Osteocyte (in vitro differentiated cells): ENCODE data around the gene SH3BGRL2. TPM values are rescaled to one million over a fixed set of nuclear protein-coding genes. Genes with fewer than 3 reads are reported as not detected.

Source experiments
- DNase-seq: peaks from one replicate; pipeline ENCODE4 v3.0.0; 2021; ENCODE audit warnings: mixed read lengths; ENCODE audit not compliant: unreplicated experiment; ENCODE audit errors: extremely low spot score
- H3K27ac Mint-ChIP-seq: one replicate; pipeline ENCODE4 v1.8.0; 2021; ENCODE audit warnings: mild to moderate bottlenecking, mixed read lengths; ENCODE audit not compliant: unreplicated experiment
- H3K27me3 Mint-ChIP-seq: one replicate; pipeline ENCODE4 v1.8.0; 2021; ENCODE audit warnings: mixed read lengths; ENCODE audit not compliant: unreplicated experiment
- H3K36me3 Mint-ChIP-seq: one replicate; pipeline ENCODE4 v1.8.0; 2021; ENCODE audit warnings: mixed read lengths; ENCODE audit not compliant: unreplicated experiment
- H3K4me1 Mint-ChIP-seq: one replicate; pipeline ENCODE4 v1.8.0; 2021; ENCODE audit warnings: mixed read lengths; ENCODE audit not compliant: unreplicated experiment
- H3K4me3 Mint-ChIP-seq: one replicate; pipeline ENCODE4 v1.8.0; 2021; ENCODE audit warnings: mild to moderate bottlenecking, moderate library complexity, mixed read lengths; ENCODE audit not compliant: unreplicated experiment
- H3K9me3 Mint-ChIP-seq: one replicate; pipeline ENCODE4 v1.8.0; 2021; ENCODE audit warnings: mixed read lengths; ENCODE audit not compliant: unreplicated experiment
- CTCF ChIP-seq: fragments of 200-600 bp; sonication (generic); IDR thresholded peaks from 2 replicates; pipeline ENCODE4 v1.5.0; 2021; ENCODE audit warnings: antibody characterized with exemption, mild to moderate bottlenecking, moderate library complexity
- total RNA-seq: library from RNA; stranded (reverse); gene quantifications from 2 replicates; pipeline ENCODE4 v1.2.1, GENCODE V29; 2021

The SH3BGRL2 gene
- total RNA-seq, 1 donor from 2014 or later, result 1.9 TPM

GRCh38 chr6:79684876-79685275 lies 53.7 kb downstream of the SH3BGRL2 start:
- no peak for TF ChIP-seq CTCF
- H3K4me3 Mint-ChIP-seq, result no peak overlapping the region
- peaks cover 3% of the 10 kb centered on the region for H3K27me3 Mint-ChIP-seq
- no peaks in the 10 kb centered on the region for H3K4me1 Mint-ChIP-seq
- no peaks in the 10 kb centered on the region for H3K36me3 Mint-ChIP-seq
- no peaks in the 10 kb centered on the region for H3K9me3 Mint-ChIP-seq
- H3K27ac Mint-ChIP-seq, result no peak overlapping the region
- DNase-seq, result no peak

GRCh38 chr6:79686707-79687309 lies 55.7 kb downstream of the SH3BGRL2 start:
- Mint-ChIP-seq H3K4me1 (no peaks in the 10 kb centered on the region), H3K27ac (no peak overlapping the region), H3K4me3 (no peak overlapping the region), H3K9me3 (no peaks in the 10 kb centered on the region), H3K27me3 (peaks cover 3% of the 10 kb centered on the region), H3K36me3 (no peaks in the 10 kb centered on the region)
- no peak for TF ChIP-seq CTCF
- DNase-seq, result no peak

GRCh38 chr6:79687759-79688158 lies 56.6 kb downstream of the SH3BGRL2 start:
- TF ChIP-seq CTCF, result no peak

GRCh38 chr6:79694156-79694555 lies 63.0 kb downstream of the SH3BGRL2 start:
- DNase-seq, result no peak
- no peaks in the 10 kb centered on the region for H3K9me3 Mint-ChIP-seq
- H3K36me3 Mint-ChIP-seq, result no peaks in the 10 kb centered on the region
- H3K4me1 Mint-ChIP-seq, result no peaks in the 10 kb centered on the region
- no peak overlapping the region for H3K27ac Mint-ChIP-seq
- TF ChIP-seq CTCF, result no peak
- H3K4me3 Mint-ChIP-seq, result no peak overlapping the region
- H3K27me3 Mint-ChIP-seq, result no peaks in the 10 kb centered on the region

More at GRCh38 chr6:79687759-79688158, 56.6 kb downstream of the SH3BGRL2 start:
- Mint-ChIP-seq H3K27ac (no peak overlapping the region), H3K36me3 (no peaks in the 10 kb centered on the region), H3K4me3 (no peak overlapping the region), H3K9me3 (no peaks in the 10 kb centered on the region), H3K4me1 (no peaks in the 10 kb centered on the region), H3K27me3 (peaks cover 3% of the 10 kb centered on the region)
- no peak for DNase-seq

- H3K4me1 Mint-ChIP-seq, result no peaks in the 10 kb centered on the region
- H3K27ac Mint-ChIP-seq, result no peak overlapping the region
- no peaks in the 10 kb centered on the region for H3K27me3 Mint-ChIP-seq
- H3K4me3 Mint-ChIP-seq, result no peak overlapping the region
- DNase-seq, result no peak
- H3K36me3 Mint-ChIP-seq, result no peaks in the 10 kb centered on the region
- peak; percentile 13 for TF ChIP-seq CTCF
- no peaks in the 10 kb centered on the region for H3K9me3 Mint-ChIP-seq
These were observed 63.7 kb downstream of the SH3BGRL2 start for GRCh38 chr6:79694623-79695343.
